GM13976 (cell line): ENCODE data around the gene KCNMB1.

Source experiments
- DNase-seq: peaks from one replicate; pipeline ENCODE4 v3.0.0; 2012; ENCODE audit warnings: low spot score
- CTCF ChIP-seq: IDR thresholded peaks from 2 replicates; pipeline ENCODE4 v1.5.1; 2012; ENCODE audit warnings: borderline replicate concordance, mild to moderate bottlenecking; ENCODE audit not compliant: insufficient read depth; ENCODE audit errors: extremely low read depth, missing control alignments, control extremely low read depth
- in situ Hi-C: fragments of 300-500 bp; cut with MboI; formaldehyde crosslinking; loops from one replicate; pipeline ENCODE4 v1.12.0; 2022; ENCODE audit warnings: low sequenced_read_pairs, mixed read lengths, inconsistent platforms; ENCODE audit not compliant: unreplicated experiment

The KCNMB1 gene

GRCh38 chr5:170397059-170397458 is 7.9 kb upstream of the KCNMB1 start:
- no peak for TF ChIP-seq CTCF
- no peak for DNase-seq
- in situ Hi-C loops = no loop called here

GRCh38 chr5:170393958-170394357 is 4.8 kb upstream of the KCNMB1 start:
- DNase-seq = no peak
- in situ Hi-C loops = no loop called here
- TF ChIP-seq CTCF = no peak

- in situ Hi-C loops = no loop called here
- DNase-seq = no peak
- TF ChIP-seq CTCF = no peak
These were observed 4.1 kb upstream of the KCNMB1 start for GRCh38 chr5:170393235-170393634.

GRCh38 chr5:170390472-170390871 is 1.3 kb upstream of the KCNMB1 start:
- no peak for TF ChIP-seq CTCF
- no peak for DNase-seq
- in situ Hi-C loops = no loop called here

- no peak for TF ChIP-seq CTCF
- in situ Hi-C loops = no loop called here
- no peak for DNase-seq
These were observed 354 bp upstream of the KCNMB1 start for GRCh38 chr5:170389550-170389892.

GRCh38 chr5:170387775-170388639 is 1.2 kb downstream of the KCNMB1 start:
- TF ChIP-seq CTCF = no peak
- DNase-seq = no peak
- in situ Hi-C loops = no loop called here
